Peyer's patch (tissue), 4 donors: ENCODE measurements around the gene UBE2E2.

ENCODE experiments used
- CTCF ChIP-seq, 6 experiments: fragments of 450-650 bp in 4 of 6; fragments of 200-600 bp in 2 of 6; sonication (generic) in 1 of 6; IDR thresholded peaks; one replicate each; pipeline ENCODE4 v1.5.1; 2017 to 2019; ENCODE audit warnings: antibody characterized with exemption in 6 of 6, mild to moderate bottlenecking in 3 of 6, moderate library complexity in 1 of 6
- POLR2A ChIP-seq, 2 donors: fragments of 450-650 bp; IDR thresholded peaks; one replicate each; pipeline ENCODE4 v1.5.1; 2017; ENCODE audit warnings: antibody characterized with exemption in 2 of 2, mild to moderate bottlenecking in 2 of 2, moderate library complexity in 2 of 2

- TF ChIP-seq POLR2A (IDR thresholded peaks at IDR 0.05) (no peak), CTCF (IDR thresholded peaks at IDR 0.05) (no peak)
These were observed 411.9 kb downstream of the UBE2E2 start for GRCh38 chr3:23615068-23615467.
